Ammon's horn (tissue), 1 donor: ENCODE data around the gene CFAP61.

Experiments used
- DNase-seq: peaks from one replicate; pipeline ENCODE4 v3.0.0-alpha.2; 2016; ENCODE audit warnings: low spot score

The CFAP61 gene

DNA sequence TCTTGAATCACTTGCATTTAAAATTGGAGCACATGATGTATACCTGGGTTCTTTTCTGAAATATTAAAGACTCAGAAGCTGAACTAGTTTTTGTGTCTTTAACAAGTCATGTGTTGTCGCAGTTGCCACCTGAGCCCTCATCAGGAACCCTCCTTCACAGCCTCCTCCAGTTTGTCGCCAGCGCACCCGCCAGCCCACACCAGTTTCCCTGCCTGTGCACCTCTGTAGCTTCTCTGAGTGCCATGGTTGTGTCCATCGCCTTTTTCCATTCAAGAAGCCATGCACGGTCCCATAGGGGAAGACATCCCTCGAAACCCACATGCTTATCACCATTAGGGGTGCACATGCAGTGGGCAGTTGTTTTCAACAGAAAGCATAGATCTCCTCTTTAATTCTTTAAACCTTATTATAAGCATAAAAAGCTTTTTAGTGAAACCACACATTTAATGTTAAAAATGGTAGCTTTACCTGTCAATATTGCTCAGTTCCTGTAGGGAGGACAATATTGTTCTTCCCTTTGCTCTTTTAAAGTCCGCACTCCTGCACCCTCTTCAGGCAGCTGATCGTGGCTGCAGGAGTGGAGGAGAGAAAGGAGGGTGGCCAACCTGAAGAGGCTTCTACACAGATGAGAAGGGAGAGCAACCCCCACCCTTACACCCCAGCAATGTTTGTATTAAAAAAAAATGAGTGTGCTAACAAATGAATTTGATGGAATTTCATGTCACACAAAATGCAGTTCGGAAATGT, 121.9 kb downstream of the CFAP61 start:
- no peak for DNase-seq

- DNase-seq = no peak
Observed at GRCh38 chr20:20181322-20181721, 129.0 kb downstream of the CFAP61 start.

DNA sequence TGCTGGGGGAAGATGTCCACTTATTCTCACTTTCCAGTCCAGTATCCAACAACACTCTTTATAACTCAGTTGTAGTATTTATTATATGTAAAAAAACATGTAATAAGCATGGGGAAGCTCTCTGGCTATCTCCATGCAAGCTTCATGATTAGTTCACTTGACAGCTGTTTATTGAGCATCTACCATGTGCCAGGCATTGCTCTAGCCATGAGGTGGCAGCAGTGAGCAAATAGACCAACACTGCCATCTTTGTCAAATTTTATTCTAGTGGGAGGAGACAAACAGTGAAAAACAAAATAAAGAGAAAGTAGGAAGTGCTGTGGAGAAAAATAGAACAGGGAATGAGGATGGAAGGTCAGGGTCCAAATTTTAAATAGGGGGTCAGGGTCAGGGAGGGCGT, 131.8 kb downstream of the CFAP61 start:
- DNase-seq = no peak

GRCh38 chr20:20184706-20185105, 132.4 kb downstream of the CFAP61 start:
- DNase-seq = no peak

DNA sequence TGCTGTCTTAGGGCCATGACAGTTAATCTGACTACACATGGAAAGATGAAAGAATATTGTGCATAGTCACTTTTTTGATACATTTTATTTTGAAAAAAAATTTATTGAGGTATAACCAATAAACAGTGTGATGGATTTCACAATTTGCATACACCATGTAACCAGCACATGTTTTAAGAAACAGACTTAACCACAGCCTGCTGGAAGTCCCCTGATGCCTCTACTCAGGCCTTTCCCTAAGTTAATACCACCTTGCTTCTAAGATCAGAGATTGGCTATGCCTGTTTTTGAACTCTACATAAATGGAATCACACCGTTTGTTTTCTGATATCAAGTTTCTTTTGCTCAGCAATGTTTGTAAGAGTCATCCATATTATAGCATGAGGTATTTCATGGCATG, 136.3 kb downstream of the CFAP61 start:
- DNase-seq = no peak

DNA sequence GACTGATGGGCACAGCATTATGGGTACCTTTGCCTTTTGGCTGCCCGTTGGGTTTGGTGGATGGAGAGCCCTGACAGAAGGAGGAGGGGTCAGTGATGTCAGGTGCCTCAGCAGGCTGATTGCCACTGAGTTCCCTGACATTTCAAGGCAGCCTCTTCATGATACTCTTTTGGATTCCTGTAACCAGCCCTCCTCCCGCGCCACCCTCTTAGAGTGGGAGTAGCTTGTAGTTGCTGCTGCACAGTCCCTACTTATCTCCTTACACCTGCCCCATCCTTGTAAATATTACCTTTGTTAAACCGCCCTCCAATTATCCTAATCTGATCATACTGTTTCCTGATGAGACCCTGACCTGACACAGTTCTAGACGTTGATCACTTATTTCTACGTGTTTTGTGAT, 140.0 kb downstream of the CFAP61 start:
- DNase-seq = no peak

DNA sequence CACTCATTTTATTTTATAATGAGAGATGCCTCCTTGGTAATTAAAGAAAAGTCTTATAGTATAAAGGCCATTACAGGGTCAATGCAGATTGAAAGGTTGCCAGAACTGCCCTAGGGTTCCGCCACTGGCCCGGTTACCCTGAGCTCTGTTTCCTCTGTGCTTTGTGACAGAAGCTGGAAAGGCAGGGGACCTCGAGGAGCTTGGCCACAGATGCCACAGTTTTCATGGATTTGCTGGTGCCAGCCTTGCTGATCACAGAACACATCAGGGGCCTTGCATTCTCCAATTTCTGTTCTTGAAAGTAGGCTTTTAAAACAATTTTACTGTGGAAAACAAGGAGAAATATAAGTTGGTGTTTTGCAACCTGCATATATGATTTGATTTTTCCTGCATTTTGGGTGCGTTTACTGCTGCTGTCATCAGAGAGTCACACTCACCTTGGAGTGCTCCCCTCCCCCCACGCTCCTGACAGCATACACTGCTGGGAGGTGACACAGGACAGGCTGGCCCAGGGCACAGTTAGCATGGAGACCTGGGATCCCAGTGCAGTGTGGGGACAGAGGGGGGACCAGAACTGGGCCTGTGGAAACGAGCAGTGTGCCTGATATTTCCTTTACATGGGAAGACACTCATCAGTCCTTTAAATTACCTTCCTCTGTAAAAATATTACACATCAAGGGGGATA, 142.8 kb downstream of the CFAP61 start:
- no peak for DNase-seq

DNA sequence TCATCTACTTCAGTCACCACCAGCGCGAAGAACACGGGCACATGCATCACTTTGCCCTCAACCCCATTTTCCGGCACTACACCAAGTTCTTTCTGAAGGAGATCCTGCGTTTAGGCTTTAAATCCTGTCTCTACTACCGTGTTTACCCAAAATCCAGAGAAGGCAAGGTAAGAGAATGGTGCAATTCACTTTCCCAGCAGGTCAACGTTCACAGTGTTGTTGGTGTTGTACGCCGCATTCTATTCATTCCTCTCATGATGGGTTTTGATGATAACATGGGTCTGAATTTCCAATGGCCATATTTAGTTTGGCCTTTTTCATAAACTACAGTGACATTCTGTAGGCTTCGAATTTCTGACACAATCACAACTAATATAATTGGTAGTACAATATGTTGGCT, 144.3 kb downstream of the CFAP61 start:
- DNase-seq = no peak

DNA sequence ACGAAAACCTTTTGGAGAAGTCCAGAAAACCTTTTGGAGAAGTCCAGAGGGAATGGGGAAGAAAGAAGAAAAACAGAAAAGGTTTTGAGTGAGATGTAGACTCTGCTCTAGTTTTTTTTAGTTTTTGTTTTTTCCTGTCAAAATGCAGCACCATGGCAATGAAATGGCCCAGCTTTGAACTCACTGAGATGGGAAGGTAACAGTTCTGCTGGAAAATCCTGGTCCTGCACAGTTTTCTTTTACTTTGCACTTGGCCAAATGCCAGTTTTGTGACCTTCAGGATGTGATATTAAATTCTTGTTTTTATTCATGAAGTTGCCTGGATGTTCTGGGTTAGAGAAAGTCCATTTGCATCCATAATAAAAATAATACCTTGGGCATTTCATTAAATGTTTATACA, 145.7 kb downstream of the CFAP61 start:
- no peak for DNase-seq

GRCh38 chr20:20199361-20200160, 147.2 kb downstream of the CFAP61 start:
- DNase-seq = no peak

DNA sequence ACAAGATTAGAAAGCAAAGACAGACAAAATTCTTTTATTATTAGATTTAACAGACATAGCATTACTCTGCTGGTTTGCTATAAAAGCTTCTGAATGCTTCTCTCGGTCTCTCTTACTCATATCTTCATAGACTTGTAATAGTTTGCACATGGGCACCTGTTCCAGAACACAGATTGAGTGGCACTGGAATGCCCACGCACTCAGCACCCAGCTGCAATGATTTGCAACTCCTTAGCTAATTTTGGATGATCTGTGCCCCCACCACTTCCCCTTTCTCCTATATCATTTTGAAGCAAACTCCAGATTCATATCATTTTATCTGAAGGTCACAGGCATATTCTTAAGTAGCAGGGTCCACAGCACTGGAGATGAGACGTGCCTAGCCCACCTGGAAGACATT, 148.8 kb downstream of the CFAP61 start:
- no peak for DNase-seq

GRCh38 chr20:20201639-20202038, 149.3 kb downstream of the CFAP61 start:
- DNase-seq = no peak

GRCh38 chr20:20202768-20203167, 150.4 kb downstream of the CFAP61 start:
- no peak for DNase-seq

- no peak for DNase-seq
Observed at GRCh38 chr20:20203784-20204183, 151.5 kb downstream of the CFAP61 start.

DNA sequence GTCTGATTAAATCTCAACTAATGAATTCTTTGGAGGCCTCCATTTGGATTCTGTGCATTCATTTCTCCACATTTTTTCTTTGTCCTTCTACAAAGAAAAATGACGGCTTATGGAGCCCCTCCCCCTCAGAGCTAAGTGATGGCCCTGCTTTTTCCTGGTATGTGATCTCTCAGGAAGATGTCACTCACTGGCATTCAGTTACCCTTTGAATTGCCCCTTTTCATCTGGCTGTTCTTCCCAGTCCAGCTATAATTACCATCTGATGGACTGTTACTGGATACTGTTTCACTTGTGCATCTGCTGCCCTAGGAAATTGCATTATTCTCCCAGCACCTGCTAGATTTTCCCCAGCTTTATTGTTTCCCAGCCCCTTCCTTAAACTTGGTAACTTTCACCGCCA, 151.9 kb downstream of the CFAP61 start:
- no peak for DNase-seq

DNA sequence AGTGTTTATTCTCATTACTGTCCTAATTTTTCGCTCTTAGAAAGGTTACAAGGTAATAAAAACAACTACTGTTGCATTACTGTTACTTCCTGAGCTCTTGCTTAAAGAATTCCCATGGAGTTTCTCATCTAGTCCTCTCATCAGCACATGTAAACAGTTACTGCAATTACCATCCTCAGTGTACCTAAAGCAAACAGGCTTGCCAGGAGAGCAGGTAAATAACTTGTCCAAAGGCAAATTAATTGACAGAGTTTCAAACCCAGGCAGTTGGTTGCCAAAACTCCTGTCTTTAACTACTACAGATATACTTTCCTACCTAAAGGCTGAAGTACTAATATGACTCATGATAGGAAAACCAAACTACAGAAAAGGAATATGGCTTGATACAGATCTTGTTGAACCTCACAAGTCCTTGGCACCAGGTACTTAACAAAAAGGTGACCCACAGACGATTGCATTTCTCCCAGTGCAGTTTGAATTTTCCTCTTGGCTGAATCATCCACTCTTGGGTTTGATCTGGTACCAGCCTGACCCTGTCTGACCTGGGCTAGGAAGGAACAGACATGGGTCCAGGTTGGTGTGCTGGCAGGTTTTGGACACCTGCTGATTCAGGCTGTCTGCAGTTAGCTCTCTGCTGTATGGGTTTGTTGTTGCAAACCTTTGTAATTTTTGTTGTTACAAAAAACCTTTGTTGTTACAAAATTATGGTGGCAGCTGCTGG, 153.0 kb downstream of the CFAP61 start:
- no peak for DNase-seq

- no peak for DNase-seq
Observed at GRCh38 chr20:20205862-20206236, 153.5 kb downstream of the CFAP61 start.

GRCh38 chr20:20206788-20207187, 154.5 kb downstream of the CFAP61 start:
- DNase-seq = no peak

GRCh38 chr20:20207291-20207690, 155.0 kb downstream of the CFAP61 start:
- no peak for DNase-seq

DNA sequence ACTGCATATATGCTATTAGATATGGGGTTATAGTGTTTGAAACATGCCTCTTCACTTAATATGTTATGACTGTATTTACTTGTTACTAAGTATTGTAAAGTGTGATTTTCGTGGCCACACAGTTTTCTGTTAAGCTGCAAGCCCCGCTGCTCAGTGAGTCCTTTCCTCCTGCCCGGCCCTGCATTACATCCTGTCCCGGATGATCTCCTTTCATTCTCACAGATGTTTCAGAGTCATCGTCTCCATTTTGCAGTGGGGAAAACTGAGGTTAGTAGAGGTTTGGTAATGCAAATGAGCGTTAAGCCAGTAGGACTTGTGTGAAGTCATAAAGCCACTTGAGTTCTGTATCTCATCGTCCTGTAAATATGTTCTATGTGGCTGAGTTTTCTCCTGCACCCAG, 155.5 kb downstream of the CFAP61 start:
- no peak for DNase-seq

DNA sequence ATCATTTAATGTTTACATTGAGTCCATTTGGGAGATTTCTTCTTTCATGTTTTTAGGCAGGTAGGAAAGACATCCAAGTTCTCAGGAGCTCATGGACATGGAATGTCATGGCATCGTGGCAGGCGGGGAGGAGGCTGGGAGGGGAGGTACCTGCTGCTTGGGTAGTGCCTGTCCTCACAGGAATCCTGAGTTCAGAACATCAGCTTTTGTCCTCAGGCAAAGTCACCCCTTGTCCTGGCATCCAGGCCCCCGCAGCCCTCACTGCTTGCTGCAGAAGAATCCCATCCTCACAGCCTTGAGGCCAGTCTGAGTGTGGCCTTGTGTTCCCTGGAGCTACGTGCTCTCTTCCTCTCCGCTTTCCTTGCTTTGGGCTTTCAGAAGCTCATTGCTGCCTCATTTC, 157.4 kb downstream of the CFAP61 start:
- no peak for DNase-seq

DNA sequence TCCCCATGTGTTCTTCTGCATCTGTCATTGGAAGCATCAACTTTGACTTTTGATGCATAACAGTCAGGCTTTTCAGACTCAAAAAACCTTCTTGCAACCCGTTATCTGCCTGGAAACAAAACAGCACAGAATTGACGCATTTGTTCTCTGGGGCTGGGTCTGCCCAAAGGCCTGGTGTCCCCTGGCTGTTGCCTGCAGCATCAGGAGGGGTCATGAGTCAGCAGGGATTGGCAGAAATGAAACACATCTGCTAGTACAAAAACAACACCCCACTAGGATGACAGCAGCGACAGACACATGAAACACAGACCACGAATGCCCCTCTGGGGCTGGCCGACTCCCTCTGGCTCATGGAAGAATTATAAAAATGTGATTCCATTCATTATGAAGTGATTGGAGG, 158.0 kb downstream of the CFAP61 start:
- DNase-seq = peak; percentile 54

GRCh38 chr20:20210943-20211273, 158.6 kb downstream of the CFAP61 start:
- DNase-seq = no peak
